GM10847 (cell line): ENCODE data around the gene PTPN14.

Source experiments
- POLR2A ChIP-seq: IDR thresholded peaks from 2 replicates; pipeline ENCODE4 v1.6.1; 2011; ENCODE audit not compliant: insufficient read length; ENCODE audit errors: extremely low read depth

The PTPN14 gene

GRCh38 chr1:214573386-214574318 is 22.2 kb upstream of the PTPN14 start:
- TF ChIP-seq POLR2A, result no peak

GRCh38 chr1:214571281-214571680 is 19.9 kb upstream of the PTPN14 start:
- TF ChIP-seq POLR2A, result no peak

GRCh38 chr1:214570442-214570841 is 19.0 kb upstream of the PTPN14 start:
- TF ChIP-seq POLR2A, result no peak

- no peak for TF ChIP-seq POLR2A
These were observed 18.1 kb upstream of the PTPN14 start for GRCh38 chr1:214569357-214570004.

GRCh38 chr1:214568328-214568727 is 16.9 kb upstream of the PTPN14 start:
- TF ChIP-seq POLR2A, result no peak

GRCh38 chr1:214567481-214567980 is 16.1 kb upstream of the PTPN14 start:
- no peak for TF ChIP-seq POLR2A

GRCh38 chr1:214566158-214567104 is 15.0 kb upstream of the PTPN14 start:
- no peak for TF ChIP-seq POLR2A

DNA sequence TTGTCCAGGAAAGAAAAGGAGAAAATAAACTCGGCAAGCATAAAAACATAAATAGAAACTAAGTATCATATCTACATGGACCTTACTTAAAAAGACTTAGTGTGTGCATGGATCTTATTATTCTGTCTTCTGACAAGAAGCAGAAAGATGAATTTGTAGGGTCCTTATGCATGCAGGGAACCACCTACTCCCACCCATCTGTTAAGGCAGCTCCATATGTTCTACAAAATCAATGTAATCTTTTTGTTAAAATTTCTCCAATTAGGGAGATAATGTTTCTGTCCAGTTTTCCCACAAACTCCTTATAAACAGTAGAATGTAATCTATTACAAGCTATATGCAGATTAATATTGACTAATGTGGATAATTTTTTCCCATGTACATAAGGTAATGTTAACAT is 13.9 kb upstream of the PTPN14 start:
- TF ChIP-seq POLR2A, result no peak

- no peak for TF ChIP-seq POLR2A
These were observed 12.5 kb upstream of the PTPN14 start for GRCh38 chr1:214563881-214564280.

DNA sequence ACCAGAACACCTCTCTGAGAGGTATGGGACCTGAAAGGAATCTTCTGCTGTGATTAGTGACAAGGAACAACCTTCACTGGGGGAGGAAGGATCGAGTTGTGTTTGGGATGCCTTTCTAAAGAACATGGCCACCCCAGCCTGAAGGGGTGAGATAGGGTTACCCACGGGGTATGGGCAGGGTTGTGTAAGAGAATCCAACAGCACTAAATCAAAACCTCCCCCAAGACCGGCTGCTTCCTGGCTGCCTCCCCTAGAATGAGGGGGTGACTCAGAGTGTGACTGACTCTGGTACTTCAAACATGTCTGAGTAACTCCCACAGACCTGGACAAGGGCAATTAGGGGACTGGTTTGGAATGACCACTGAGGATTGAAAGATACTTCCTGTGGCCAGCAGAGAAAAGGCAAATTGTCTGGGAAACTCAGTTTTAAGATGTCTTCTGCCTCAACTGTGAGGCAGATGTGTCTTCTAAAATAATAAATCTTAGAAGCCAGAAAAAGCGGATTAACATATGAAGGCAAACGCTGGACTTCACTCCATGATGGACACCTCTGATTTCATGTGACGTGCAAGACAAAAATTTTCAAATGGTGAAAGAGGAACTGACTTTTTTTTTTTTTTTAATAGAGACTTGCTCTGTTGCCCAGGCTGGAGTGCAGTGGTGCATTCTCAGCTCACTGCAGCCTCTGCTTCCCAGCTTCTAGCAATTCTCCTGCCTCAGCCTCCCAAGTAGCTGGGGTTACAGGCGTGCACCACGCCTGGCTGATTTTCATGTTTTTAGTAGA is 6.7 kb upstream of the PTPN14 start:
- no peak for TF ChIP-seq POLR2A

GRCh38 chr1:214553142-214553710 is 1.8 kb upstream of the PTPN14 start:
- no peak for TF ChIP-seq POLR2A

DNA sequence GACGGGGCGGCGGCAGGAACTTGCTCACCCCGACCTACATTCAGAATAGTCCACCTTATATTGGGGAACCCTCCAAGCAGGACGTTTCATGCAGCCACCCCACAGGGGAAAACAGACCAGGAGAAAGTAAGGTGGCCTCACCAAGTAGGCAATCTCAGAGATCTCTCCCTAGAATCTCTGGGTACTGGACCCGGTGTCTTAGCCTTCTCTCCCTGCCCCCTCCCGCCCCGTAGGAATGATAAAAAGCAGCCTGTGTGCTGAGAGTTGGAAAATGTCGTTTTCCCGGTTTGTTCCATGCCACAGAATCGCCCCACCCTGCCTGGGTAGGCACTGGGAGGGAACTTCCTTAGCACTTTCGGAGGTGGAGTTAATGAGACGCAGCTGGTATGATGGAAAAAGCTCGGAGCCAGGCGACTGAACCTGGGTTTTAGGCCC is 789 bp upstream of the PTPN14 start:
- TF ChIP-seq POLR2A, result no peak

DNA sequence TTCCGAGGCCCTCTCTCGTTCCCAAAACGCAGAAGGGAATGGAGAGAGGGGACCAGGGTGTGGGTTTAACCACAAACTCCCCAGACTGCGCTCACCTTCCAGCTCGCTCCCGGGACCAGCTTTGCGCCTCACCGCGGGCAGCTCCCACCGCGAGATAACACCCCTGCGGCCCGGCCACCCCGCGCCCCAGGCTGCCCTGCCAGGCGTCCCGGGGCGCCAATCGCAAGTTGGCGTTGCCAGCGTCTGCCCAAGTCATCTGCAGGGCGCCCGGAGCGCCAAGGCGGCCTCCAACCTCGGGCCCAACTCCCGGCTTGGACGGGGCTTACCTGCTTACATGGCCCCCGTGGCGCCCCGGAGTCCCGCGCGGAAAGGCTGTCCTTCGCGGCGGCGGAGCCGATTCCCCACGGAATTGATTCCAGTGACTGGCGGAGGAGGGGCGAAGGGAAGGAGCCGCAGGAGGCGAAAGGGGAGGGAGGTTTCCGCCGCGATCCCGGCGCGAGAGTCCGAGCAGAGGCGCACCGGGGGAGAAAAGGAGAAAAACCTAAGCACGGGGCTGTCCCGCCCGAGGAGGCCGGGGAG is 456 bp downstream of the PTPN14 start:
- TF ChIP-seq POLR2A, result no peak
